Urinary bladder (tissue), 4 donors: ENCODE data around the gene TOM1L1. TPM values are rescaled to one million over a fixed set of nuclear protein-coding genes. Genes with fewer than 3 reads are reported as not detected.

Experiments
- DNase-seq: peaks from one replicate; pipeline ENCODE4 v3.0.0-alpha.2; 2015; ENCODE audit errors: extremely low spot score
- H3K27ac ChIP-seq: one replicate; pipeline ENCODE4 v1.5.1; 2013; ENCODE audit warnings: low read depth, mild to moderate bottlenecking, moderate library complexity
- H3K36me3 ChIP-seq: one replicate; pipeline ENCODE4 v1.6.1; 2013; ENCODE audit warnings: mild to moderate bottlenecking, moderate library complexity; ENCODE audit not compliant: insufficient read depth
- H3K4me1 ChIP-seq: one replicate; pipeline ENCODE4 v1.6.1; 2013; ENCODE audit warnings: mild to moderate bottlenecking, moderate library complexity; ENCODE audit not compliant: insufficient read depth
- H3K4me3 ChIP-seq: one replicate; pipeline ENCODE4 v1.5.1; 2013; ENCODE audit warnings: low read depth, low read length
- WGBS: extraction: QIAGEN DNeasy Blood & Tissue Kit; methylation state at CpG from one replicate; pipeline ENCODE4 v1.1.7; 2013; 5-methylcytosine and 5-hydroxymethylcytosine counted together
- polyA plus RNA-seq: library from polyadenylated mRNA; stranded (reverse); fragments of 200-250 nt; gene quantifications from one replicate; pipeline ENCODE4 v1.2.3, GENCODE V29; 2013
- total RNA-seq: library from RNA; depleted of rRNA; stranded (reverse); fragments of >200 nt; gene quantifications from one replicate; pipeline ENCODE4 v1.2.3, GENCODE V29; 2014
- donor health status: healthy with polysubstance abuse.
- donor health status: healthy.

Gene TOM1L1
- total and polyA plus RNA-seq, 2 donors, result 11.1 to 25.0 TPM

DNA sequence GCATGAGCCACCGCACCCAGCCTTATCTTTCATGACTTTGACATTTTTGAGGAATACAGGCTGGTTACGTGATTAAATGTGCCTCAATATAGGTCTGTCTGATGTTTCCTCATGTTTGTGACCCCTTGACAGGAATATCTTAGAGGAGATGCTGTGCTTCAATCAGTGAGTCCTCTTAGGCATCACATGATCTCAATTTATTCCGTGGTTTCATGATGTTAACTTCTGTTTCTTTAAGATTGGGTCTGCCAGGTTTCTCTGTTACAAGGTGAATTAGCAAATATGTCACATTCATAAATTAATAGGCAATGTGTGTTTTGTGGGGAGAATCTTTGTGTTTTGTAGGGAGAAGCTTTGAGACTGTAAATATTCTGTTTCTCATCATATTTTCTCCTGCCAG lies 71.2 kb downstream of the TOM1L1 start:
- no peak for DNase-seq
- 78% methylated on average over 3 of the region's 3 CpGs for WGBS
- Histone ChIP-seq H3K4me1 (no peaks in the 10 kb centered on the region), H3K4me3 (no peak overlapping the region), H3K36me3 (no peaks in the 10 kb centered on the region), H3K27ac (no peak overlapping the region)

DNA sequence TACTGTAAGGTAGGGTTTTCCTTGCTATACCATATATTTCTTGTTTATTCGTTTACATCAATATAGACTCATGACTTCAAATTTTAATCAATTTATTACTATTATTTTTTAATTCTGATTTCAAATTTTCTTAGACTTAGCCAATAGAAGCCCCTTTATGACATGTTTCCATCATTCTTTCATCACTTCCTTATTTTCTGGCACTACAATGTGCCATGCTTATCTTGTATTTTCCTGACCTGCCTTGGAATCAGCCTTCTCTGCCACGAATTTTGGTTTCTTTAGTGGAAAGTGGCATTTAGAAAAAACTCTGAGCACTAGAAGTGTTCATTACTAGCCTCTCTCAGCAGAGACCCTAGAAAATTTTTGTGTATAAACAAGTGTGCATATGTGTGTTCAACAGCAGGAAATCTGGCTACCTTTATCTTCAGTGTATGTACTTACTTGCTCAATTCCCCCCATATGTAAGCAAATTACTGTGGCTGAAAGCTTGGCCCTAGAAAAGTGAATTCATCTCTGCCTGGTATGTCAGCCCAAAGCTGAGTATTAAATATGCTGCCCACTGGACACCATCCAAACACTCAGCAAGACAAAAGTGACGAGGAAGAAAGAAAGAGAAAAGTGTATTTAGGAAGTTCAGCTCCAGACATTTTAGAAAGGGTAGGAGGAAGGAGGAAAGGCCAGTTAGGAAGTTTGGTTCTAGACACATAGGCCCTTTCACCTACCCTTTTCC lies 71.9 kb downstream of the TOM1L1 start:
- Histone ChIP-seq H3K27ac (no peak overlapping the region), H3K36me3 (no peaks in the 10 kb centered on the region), H3K4me1 (no peaks in the 10 kb centered on the region), H3K4me3 (no peak overlapping the region)
- 87% methylated on average over 3 of the region's 3 CpGs for WGBS
- DNase-seq, result no peak

DNA sequence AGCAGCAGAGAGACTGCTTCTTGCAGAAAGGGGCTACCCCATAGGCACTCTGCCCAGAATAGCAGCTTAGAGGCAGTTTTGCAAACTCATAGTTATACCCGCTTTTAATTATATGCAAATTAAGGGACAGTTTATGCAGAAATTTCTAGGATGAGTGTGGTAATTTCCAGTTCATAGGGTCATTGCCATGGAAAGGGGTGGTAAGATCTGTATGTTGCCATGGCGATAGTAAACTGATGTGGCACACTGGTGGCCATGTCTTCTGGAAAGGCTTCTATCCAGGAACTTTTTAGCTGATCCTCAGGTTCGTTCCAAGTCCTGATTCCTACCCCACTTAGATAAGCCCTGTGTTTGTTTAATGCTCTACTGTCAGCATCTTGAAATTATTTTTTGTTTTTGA lies 74.1 kb downstream of the TOM1L1 start:
- WGBS, result 77% methylated on average over 3 of the region's 3 CpGs
- Histone ChIP-seq H3K4me1 (no peaks in the 10 kb centered on the region), H3K36me3 (no peaks in the 10 kb centered on the region), H3K4me3 (no peak overlapping the region), H3K27ac (no peak overlapping the region)
- no peak for DNase-seq

DNA sequence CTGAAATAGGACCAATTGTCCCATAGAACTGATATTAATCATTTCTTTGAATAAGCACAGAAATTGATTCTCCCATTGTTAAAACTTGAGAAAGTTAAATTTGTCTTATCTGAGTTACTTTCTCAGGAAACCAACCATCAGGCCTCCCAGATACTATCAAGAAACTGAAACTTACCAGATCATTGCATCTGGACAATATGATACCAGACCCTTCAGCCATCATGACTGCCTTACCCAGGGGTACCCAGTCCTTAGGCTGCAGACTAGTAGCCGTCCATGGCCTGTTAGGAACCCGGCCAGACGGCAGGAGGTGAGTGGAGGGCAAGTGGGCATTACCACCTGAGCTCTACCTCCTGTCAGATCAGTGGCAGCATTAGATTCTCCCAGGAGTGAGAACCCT lies 75.7 kb downstream of the TOM1L1 start:
- DNase-seq, result no peak
- Histone ChIP-seq H3K36me3 (no peaks in the 10 kb centered on the region), H3K27ac (no peak overlapping the region), H3K4me1 (no peaks in the 10 kb centered on the region), H3K4me3 (no peak overlapping the region)
- 96% methylated on average over 3 of the region's 3 CpGs for WGBS

DNA sequence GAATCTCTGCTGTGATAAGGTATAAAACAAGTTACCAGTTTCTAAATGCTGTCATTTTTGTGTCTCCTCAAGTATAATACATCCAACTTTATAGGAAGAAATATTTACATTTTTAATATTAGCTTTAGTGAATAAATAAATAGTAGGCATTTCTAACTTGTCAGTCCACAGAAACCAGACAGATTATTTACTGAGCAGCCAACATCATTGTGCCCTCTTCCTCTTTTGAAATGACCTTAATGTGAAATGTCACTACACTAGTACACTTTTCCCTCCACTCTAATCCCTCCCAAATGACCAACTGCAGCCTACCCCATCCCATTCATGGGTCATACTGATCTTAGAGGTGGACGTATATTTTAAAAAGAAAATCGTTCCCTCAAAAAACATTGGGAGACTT lies 77.1 kb downstream of the TOM1L1 start:
- DNase-seq, result no peak
- H3K4me3 ChIP-seq, result no peak overlapping the region

DNA sequence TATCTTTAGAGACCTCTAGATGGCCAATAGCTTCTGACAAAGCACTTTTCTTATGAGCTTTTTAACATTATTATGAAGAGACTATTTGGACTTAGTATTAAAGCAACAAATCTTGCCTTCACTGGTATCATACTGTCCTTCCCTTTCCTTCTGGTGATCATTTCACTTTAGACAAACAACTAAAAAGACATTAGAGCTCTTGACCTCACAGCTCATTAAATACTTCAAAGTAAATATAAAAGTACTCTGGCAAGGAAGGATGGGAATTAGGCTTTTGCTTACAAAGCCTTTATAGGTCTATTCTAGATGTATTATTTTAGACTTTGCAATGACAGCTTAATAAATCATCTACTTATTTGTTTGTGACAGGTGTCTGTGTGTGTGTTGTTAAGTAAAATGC lies 79.0 kb downstream of the TOM1L1 start:
- H3K4me3 ChIP-seq, result no peak overlapping the region
- no peak overlapping the region for H3K27ac ChIP-seq
- H3K36me3 ChIP-seq, result no peaks in the 10 kb centered on the region
- H3K4me1 ChIP-seq, result no peaks in the 10 kb centered on the region
- no peak for DNase-seq

More for the DNA sequence above, 77.1 kb downstream of the TOM1L1 start:
- 90% methylated on average over 2 of the region's 2 CpGs for WGBS
- no peaks in the 10 kb centered on the region for H3K36me3 ChIP-seq
- no peak overlapping the region for H3K27ac ChIP-seq
- no peaks in the 10 kb centered on the region for H3K4me1 ChIP-seq

DNA sequence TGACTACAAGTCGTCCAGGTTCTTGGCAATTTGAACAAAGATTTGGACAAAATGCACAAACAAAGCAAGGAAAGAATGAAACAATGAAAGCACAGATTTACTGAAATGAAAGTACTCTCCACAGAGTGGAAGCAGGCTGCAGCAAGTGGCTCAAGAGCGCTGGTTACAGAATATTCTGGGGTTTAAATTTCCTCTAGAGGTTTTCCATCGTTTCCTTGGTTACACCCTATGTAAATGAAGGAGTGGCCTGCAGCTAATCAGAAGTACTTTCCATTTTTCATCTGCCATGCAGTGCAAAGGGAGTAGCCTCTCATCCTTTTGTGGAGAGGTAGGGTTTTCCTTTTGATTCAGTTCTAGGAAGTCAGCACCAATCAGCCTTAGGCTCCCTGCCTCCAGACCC lies 79.7 kb downstream of the TOM1L1 start:
- Histone ChIP-seq H3K36me3 (no peaks in the 10 kb centered on the region), H3K4me1 (no peaks in the 10 kb centered on the region), H3K27ac (no peak overlapping the region), H3K4me3 (no peak overlapping the region)
- 60% methylated on average over 3 of the region's 3 CpGs for WGBS
- no peak for DNase-seq

DNA sequence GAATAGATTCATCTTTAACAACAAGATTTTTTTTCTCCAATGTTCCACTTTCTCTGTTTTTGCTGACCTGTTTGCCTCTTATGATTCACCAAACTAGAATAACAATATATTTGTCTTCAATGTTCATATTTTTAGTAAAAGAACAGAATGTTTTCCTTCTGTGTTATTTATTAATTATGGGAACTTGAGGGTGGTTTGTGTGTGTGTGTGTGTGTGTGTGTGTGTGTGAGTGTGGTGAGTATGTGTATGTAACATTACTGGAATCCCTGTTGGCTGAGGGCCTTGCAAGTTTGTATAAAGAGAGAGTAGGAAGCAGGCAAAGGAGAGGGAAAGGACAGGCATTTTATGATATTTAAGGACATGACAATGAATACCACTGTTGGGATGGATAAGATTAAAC lies 81.7 kb downstream of the TOM1L1 start:
- H3K27ac ChIP-seq, result no peak overlapping the region

DNA sequence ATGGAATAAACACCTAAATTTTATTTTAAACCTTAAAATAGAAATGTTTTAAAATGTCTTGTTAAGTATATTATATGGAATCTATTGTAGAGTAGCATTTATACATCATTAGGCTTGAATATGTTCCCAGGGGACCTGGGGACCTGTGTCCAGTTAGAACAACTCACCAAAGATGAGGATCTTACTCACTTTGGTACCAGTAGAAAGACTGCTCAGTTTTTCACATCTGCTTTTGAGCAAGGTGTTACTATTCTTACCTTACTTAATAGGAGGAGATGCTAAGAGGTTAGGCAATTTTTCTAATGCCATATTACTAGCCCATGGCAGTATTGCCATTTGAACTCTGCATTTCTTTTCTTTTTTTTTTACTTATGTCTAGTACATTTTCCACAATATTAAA lies 82.6 kb downstream of the TOM1L1 start:
- Histone ChIP-seq H3K4me3 (no peak overlapping the region), H3K36me3 (no peaks in the 10 kb centered on the region), H3K4me1 (no peaks in the 10 kb centered on the region), H3K27ac (no peak overlapping the region)
- DNase-seq, result no peak

More for the DNA sequence above, 81.7 kb downstream of the TOM1L1 start:
- no peaks in the 10 kb centered on the region for H3K36me3 ChIP-seq
- no peaks in the 10 kb centered on the region for H3K4me1 ChIP-seq
- no peak for DNase-seq
- H3K4me3 ChIP-seq, result no peak overlapping the region

DNA sequence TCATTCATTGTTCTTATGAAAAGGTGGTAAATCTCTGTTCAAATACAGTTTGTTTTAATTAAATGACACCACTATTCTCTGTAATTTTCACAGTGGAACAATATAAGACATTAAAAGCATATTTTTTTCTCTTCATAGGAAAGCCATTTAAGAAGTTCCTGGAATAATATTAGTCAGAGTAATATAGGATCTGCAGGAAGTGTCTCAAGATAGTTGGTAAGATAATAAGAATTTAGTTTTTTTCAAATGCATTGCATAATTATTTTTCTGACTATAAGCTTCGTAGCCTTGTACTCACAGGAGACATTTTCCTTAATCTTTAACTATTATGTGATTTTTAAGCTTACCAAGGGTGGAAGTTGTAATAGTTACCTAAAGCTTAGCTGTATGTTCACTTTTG lies 84.8 kb downstream of the TOM1L1 start:
- 89% methylated on average over 1 of the region's 1 CpG for WGBS
- Histone ChIP-seq H3K27ac (no peak overlapping the region), H3K36me3 (no peaks in the 10 kb centered on the region), H3K4me3 (no peak overlapping the region), H3K4me1 (no peaks in the 10 kb centered on the region)
- DNase-seq, result no peak

DNA sequence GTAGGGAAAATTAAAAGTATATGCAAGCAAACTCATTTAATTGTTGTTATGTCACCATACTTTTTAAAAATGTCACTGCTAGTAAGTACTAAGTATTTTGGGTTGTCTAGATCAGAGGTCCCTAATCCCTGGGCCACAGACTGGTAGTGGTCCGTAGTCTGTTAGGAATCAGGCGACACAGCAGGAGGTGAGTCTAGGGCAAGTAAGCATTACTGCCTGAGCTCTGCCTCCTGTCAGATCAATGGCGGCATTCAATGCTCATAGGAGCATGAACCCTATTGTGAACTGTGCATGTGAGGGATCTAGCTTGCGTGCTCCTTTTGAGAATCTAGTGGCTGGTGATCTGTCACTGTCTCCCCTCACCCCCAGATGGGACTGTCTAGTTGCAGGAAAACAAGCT lies 89.5 kb downstream of the TOM1L1 start:
- Histone ChIP-seq H3K4me3 (no peak overlapping the region), H3K27ac (no peak overlapping the region), H3K36me3 (no peaks in the 10 kb centered on the region), H3K4me1 (no peaks in the 10 kb centered on the region)
- DNase-seq, result no peak
- WGBS, result 96% methylated on average over 4 of the region's 4 CpGs

DNA sequence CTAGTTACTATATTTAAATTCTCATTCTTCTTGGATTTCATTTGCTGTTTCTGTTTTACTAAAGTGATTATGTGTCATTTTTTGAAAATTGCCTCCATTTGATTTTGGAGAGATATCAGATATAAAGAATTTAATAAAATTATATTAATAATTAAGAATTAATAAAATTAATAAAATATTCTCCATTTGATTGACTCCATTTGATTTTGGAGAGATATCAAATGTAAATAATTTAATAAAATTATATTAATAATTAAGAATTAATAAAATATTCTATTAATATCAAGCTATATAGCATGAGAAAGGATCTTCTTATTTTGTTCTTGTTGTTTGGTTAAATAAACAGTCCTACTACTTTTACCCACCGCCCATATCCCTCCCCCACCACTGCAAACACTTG lies 90.9 kb downstream of the TOM1L1 start:
- no peaks in the 10 kb centered on the region for H3K4me1 ChIP-seq
- DNase-seq, result no peak
- no peak overlapping the region for H3K27ac ChIP-seq
- WGBS, result 94% methylated on average over 1 of the region's 1 CpG
- peaks cover 1% of the 10 kb centered on the region for H3K36me3 ChIP-seq
- H3K4me3 ChIP-seq, result no peak overlapping the region

DNA sequence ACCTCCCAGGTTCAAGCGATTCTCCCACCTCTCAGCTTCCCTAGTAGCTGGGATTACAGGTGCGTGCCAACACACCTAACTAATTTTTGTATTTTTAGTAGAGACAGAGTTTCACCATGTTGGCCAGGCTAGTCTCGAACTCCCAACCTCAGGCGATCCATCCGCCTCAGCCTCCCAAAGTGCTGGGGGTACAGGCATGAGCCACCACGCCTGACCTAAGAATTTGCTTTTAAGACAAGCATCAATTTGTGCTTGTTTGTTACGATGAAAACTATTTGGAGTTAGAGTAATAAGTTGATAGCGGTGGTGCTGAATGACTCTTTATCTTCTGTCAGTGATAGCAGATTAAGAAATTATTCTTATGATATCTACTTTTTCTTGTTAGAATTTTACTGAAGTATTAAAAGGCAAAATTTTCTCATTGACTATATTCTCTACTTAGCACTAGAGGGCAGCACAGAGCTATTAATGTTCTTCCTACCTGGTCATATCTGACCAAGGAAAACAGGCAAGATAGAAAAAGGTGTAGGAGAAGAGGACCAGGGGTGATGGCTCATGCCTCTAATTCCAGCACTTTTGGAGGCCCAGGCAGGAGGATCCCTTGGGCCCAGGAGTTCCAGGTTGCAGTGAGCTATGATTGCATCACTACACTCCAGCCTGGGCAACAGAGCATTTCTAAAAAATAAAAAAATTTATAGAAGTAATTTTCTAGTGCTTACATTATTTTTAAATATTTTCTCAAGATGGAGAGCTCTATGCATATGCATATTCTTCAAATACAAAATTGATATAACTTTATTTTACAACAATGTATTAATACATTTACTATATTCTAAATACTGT lies 92.4 kb downstream of the TOM1L1 start:
- Histone ChIP-seq H3K4me1 (no peaks in the 10 kb centered on the region), H3K36me3 (peaks cover 1% of the 10 kb centered on the region), H3K4me3 (no peak overlapping the region), H3K27ac (no peak overlapping the region)
- DNase-seq, result peak; percentile 17
- WGBS, result 84% methylated on average over 8 of the region's 8 CpGs

DNA sequence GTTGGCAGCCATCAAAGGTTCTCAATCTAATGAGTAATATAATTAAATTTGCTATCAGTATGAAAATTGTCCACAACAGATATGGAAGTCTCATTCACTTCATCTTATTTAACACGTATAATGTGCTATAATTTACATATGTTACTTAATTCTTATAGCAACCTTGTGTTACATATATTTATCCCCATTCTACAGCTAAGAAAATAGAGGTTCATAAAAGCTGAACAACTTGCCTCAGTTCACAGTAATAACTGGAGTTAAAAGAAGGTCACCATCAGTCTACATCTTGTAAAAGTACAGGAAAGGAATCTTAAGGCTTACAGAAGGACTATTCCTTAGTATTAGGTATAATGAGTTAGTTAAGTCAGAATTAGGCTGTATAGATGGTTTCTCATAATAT lies 95.8 kb downstream of the TOM1L1 start:
- H3K36me3 ChIP-seq, result peaks cover 3% of the 10 kb centered on the region
- no peak overlapping the region for H3K4me3 ChIP-seq
- H3K4me1 ChIP-seq, result no peaks in the 10 kb centered on the region
- H3K27ac ChIP-seq, result no peak overlapping the region
- 95% methylated on average over 1 of the region's 1 CpG for WGBS
- DNase-seq, result no peak
